Measurements from ENCODE around the gene APBB2.
"Not testable (repeated sequence)": the region's sequence is repeated elsewhere in the genome, so short reads cannot be mapped to it uniquely, and the experiment has no call there.

The APBB2 gene

GRCh38 chr4:41052287-41052686 lies 162.1 kb downstream of the APBB2 start:
- no peak for DNase-seq

GRCh38 chr4:41050880-41051775 lies 163.2 kb downstream of the APBB2 start:
- DNase-seq: no peak

GRCh38 chr4:41050116-41050515 lies 164.2 kb downstream of the APBB2 start:
- no peak for DNase-seq

- not testable (repeated sequence) for DNase-seq
Observed at GRCh38 chr4:41049176-41049575, 165.2 kb downstream of the APBB2 start.

GRCh38 chr4:41044791-41045190 lies 169.6 kb downstream of the APBB2 start:
- DNase-seq: no peak

- no peak for DNase-seq
Observed at GRCh38 chr4:41044165-41044564, 170.2 kb downstream of the APBB2 start.

GRCh38 chr4:41043465-41043864 lies 170.9 kb downstream of the APBB2 start:
- DNase-seq: no peak

- DNase-seq: no peak
Observed at GRCh38 chr4:41041551-41041950, 172.8 kb downstream of the APBB2 start.

GRCh38 chr4:41039317-41039716 lies 175.0 kb downstream of the APBB2 start:
- DNase-seq: no peak

GRCh38 chr4:41038304-41038703 lies 176.0 kb downstream of the APBB2 start:
- no peak for DNase-seq

- DNase-seq: no peak
Observed at GRCh38 chr4:41029098-41029497, 185.2 kb downstream of the APBB2 start.

GRCh38 chr4:41028392-41029076 lies 185.8 kb downstream of the APBB2 start:
- DNase-seq: no peak

- no peak for DNase-seq
Observed at GRCh38 chr4:41026971-41027370, 187.4 kb downstream of the APBB2 start.

GRCh38 chr4:41025824-41026223 lies 188.5 kb downstream of the APBB2 start:
- no peak for DNase-seq

GRCh38 chr4:41024556-41025491 lies 189.5 kb downstream of the APBB2 start:
- no peak for DNase-seq

GRCh38 chr4:41022116-41022515 lies 192.2 kb downstream of the APBB2 start:
- no peak for DNase-seq

- peak; percentile 31 for DNase-seq
Observed at GRCh38 chr4:41015016-41015675, 199.2 kb downstream of the APBB2 start.

- no peak for DNase-seq
Observed at GRCh38 chr4:41014158-41014557, 200.2 kb downstream of the APBB2 start.

- DNase-seq: peak; percentile 24
Observed at GRCh38 chr4:41013746-41014145, 200.6 kb downstream of the APBB2 start.

GRCh38 chr4:41012911-41013310 lies 201.4 kb downstream of the APBB2 start:
- no peak for DNase-seq

- DNase-seq: no peak
Observed at GRCh38 chr4:41012293-41012692, 202.0 kb downstream of the APBB2 start.

GRCh38 chr4:41009411-41009810 lies 204.9 kb downstream of the APBB2 start:
- DNase-seq: no peak
